ENCODE measurements around the gene CFAP97.

DNA sequence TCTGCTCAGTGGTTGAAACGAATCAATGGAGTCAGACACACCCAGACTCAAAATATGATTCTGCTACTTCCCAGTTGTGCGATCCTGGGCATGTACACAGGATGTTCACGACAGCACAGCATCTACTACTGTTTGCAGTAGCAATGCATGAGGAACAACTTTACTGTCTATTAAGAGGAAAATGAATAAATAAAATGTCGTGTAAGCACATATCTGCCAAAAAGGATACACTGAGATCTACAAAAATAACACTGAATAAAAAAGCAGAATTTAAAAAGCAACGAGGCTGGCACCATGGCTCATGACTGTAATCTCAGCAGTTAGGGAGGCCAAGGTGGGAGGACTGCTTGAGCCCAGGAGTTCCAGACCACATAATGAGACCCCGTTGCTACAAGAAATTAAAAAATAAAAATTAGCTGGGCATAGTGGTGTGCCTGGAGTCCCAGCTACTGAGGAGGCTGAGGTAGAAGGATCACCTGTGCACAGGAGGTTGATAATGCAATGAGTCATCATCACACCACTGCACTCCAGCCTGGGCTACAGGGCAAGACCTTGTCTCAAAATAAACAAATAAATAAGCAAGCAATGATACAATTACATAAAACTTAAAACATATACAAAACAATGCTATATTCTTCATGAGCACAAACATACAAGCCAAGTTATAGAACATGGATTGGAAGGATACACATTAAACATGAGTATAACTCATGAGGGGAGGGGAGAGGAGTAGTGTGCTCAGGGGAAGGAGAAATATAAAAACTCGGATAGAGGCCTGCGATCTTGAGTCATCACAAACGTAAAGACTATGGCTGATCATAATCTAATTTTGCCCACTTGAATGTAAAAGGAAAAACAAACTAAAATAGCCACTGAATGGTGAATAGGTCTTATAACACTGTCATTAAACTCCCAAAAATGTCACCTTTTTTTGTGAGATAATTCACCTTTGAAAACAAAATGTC lies 8.6 kb downstream of the CFAP97 start:
- TF ChIP-seq EZH2 (IDR thresholded peaks at IDR 0.05) (no peak), FOXP2 (optimal IDR thresholded peaks at IDR 0.05; ENCODE audit: control extremely low read depth, extremely low read length, insufficient read depth) (no peak)
